Non-pigmented ciliary epithelial cell (primary cell): ENCODE data around the gene SVOP.
A peak's percentile ranks its signal among the peaks of the same experiment; 100 is the strongest.
"Not testable (repeated sequence)": the region's sequence is repeated elsewhere in the genome, so short reads cannot be mapped to it uniquely, and the experiment has no call there.

Experiments used
- DNase-seq: peaks from one replicate; pipeline ENCODE4 v3.0.0-alpha.2; 2010; ENCODE audit warnings: low read depth

The SVOP gene, protein sequence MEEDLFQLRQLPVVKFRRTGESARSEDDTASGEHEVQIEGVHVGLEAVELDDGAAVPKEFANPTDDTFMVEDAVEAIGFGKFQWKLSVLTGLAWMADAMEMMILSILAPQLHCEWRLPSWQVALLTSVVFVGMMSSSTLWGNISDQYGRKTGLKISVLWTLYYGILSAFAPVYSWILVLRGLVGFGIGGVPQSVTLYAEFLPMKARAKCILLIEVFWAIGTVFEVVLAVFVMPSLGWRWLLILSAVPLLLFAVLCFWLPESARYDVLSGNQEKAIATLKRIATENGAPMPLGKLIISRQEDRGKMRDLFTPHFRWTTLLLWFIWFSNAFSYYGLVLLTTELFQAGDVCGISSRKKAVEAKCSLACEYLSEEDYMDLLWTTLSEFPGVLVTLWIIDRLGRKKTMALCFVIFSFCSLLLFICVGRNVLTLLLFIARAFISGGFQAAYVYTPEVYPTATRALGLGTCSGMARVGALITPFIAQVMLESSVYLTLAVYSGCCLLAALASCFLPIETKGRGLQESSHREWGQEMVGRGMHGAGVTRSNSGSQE

DNA sequence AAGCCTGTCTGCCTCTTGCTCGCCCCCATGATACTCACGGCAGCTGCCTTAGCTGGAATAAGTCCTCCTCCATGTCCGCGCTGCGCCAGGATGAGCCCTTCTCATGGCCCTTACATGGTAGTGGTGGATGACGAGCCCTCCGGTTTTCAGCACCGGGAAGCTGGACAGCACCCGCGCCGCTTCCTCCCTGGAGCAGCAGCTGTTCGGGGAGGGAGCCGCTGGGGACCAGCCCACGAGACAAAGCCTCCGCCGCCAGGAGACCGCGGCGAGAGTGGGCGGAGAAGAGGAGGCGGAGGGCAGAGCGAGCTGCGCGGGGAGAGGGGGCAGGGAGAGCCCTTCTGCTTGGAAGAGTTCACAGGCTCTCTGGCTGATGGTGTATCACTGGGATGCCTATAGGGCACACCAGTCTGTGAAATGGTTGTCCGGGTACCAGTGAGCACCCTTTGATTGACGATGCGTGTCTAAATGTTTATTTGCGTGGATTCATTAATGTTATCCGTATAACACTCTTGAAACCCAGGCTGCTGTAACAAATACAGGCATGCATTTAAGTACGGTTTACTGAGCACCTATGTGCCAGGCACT lies at the start of gene SVOP:
Gene SVOP, minus strand, starts transcription at position 273 of the 585 bp plus-strand sequence. Its CDS starts 200 bp downstream, at position 73.
- DNase-seq = peak; percentile 40

DNA sequence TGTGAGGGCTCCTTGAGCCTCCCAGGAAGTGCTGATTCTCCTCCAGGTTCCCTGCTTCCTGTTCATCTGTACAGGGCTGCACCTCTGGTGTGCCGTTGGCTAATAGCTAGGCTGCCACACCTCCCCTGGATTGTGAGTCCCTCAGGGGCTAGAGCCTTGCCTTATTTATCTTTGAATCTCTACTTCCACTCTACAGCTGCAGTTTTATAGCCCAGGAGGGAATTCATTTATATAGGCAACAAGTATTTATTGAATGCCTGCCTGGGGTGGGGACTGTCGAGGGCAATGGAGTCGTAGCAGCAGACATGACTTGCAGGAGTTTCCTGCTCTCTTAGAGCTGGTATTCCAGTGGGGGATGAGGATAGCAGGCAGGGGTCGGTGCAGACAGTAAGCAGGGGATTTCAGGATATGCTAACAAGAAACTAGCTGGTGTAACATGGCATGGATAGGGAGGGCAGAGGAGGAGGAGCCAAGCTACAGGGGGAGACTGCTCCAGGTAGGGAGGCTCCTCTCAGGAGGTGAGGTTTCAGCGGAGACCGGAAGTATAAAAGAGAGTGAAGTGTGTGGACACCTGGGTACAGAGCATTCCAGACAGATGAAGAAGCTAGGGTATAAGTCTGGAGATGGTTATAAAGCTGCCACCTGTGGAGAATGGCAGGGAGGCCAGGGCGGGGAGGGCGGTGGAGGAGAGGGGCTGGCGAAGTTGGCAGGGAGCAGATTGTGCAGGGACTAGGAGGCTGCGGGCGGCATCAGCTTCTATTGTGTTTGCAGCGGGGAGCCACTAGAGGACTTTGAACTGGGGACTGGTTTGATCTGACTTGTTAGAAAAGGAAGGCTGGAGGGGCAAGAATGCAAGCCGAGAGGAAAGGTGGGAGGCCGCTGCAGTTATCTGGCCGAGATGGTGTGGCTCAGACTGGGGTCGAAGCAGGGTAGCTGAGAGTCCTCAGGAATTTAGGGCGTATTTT lies 48.7 kb upstream of the SVOP start:
- no peak for DNase-seq

DNA sequence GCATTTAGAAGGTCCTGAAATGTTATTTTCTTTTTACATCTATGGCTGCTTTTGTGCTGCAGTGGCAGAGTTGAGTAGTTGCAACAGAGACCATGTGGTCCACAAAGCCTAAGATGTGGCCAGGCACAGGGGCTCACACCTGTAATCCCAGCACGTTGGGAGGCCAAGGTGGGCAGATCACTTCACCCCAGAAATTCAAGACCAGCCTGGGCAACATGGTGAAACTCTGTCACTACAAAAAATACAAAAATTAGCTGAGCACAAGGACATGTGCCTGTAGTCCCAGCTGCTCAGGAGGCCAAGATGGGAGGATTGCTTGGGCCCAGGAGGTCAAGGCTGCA lies 45.0 kb upstream of the SVOP start:
- DNase-seq = no peak

DNA sequence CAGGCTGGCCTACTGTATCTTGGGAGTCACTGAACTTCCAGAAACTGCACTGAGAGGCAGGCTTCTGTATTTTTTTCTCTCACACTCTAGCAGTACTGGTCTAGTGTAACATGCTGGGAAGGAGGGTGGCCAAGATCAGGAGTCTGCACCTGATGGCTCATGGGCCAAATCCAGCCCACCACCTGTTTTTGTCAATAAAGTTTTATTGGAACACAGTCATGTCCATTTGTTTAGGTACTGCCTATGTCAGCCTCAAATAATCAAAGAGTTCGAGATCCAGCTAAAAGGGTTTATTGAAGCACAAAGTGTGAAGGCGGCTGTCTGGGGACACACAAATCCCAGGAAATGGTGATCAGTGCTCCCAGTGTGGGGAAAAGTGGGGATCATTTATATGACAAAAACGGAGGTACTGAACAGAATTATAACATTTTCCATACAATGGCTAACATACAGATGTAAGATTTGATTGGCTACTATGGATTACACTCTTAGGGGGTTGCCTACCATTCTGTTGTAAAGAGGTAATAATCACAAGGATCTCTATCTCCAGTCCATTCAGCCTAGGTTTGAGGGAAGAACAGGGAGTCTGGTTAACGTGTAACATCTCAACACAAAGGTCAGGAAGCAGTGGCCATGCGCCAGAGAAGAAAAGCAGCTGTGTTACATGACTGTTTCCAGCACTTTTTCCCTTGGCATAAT lies 44.4 kb upstream of the SVOP start:
- no peak for DNase-seq

DNA sequence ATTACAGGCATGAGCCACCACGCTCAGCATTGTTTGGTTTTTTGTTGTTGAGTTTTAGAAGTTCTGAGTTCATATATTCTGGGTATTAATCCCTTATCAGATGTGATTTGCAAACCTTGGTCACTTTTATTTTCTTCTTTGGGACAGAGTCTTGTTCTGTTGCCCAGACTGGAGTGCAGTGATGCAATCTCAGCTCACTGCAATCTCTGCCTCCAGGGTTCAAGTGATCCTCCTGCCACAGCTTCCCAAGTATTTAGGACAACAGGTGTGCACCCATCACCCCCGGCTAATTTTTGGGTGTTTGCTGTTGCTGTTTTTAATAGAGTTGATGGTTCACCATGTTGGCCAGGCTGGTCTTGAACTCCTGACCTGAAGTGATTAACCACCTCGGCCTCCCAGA lies 43.3 kb upstream of the SVOP start:
- DNase-seq = no peak

DNA sequence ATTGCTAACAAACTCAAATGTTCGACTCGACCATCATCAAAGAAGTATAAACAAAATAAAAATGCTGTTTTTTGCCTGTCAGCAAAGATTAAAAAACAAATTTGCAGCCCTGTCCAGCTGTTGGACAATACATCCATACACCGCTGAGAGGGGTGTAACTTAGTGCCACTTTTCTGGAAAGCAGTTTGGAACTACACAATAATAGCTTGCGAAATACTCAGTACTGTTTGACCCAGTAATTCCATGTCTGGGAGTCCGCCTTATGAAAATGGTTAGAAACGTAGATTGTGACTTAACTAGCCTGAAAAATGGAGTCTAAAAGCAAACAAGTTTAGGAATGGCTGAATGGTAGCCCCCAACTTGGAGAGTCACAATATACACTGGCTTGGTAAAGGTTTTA lies 37.9 kb upstream of the SVOP start:
- no peak for DNase-seq

DNA sequence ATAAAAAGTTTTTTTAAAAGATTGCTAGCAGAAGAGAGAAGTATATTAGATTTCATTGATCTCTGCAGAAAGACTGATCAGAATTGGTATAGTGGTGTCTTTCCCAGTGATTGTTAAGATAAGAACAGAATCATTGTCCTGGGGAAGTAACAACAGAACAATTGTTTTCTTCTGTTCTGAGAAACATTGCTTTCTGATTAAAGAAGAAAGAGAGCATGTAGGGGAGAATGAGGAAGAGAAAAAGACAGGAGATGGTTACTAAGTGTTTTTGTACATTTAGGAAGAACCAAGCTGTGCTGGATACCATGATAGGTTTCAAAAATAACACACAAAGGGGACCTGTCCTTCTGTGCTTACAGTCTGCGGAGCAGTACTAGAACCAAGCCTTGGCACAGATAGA lies 36.5 kb upstream of the SVOP start:
- no peak for DNase-seq

DNA sequence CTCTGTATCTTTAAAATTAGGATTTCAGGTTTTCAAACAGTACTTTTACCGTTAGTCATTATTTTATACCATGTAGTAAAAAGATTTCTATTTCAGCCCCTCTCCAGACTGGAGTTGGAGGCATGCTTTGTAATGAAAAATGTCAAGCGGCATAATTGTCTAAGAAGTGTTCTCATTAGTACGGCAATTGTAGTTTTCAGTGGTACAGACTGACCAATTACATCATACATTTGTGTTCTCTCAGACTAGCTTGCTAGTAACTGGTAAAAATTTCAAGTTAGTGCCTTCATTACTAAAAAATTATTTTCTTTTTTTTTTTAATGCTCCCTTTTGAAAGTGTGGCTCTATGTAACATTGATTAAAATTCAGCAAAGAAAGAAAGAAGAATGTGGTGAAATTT lies 36.0 kb upstream of the SVOP start:
- DNase-seq = no peak

DNA sequence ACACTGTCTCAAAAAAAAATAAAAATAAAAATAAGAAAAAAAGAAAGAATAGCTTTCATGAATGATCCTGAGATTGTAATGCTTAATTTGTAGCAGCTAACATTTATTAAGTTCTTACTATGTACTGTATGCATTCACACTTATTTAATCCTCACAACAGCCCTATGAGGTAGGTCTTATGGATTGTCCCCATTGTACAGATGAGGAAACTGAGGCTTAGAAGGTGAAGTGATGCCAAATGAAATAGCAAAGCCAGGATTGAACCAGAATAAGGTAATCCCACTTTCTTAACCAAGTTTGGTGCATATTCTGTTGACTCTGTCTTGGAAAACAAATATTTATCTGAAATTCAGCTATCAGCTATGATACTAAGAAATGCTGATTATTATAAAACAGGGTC lies 33.7 kb upstream of the SVOP start:
- DNase-seq = no peak

DNA sequence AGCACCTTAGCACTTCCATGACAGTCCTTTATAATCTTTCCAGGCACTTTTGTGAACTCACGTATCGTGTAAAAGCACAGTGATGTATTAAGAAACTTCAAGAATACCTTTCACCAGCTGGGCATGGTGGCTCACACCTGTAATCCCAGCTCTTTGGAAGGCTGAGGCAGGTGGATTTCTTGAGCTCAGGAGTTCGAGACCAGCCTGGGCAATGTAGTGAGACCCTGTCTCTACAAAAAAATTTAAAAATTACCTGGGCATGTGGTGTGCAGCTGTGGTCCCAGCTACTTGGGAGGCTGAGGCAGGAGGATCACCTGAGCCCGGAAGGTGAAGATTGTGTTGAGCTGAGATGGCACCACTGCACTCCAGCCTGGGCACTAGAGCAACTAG lies 33.3 kb upstream of the SVOP start:
- DNase-seq = not testable (repeated sequence)

DNA sequence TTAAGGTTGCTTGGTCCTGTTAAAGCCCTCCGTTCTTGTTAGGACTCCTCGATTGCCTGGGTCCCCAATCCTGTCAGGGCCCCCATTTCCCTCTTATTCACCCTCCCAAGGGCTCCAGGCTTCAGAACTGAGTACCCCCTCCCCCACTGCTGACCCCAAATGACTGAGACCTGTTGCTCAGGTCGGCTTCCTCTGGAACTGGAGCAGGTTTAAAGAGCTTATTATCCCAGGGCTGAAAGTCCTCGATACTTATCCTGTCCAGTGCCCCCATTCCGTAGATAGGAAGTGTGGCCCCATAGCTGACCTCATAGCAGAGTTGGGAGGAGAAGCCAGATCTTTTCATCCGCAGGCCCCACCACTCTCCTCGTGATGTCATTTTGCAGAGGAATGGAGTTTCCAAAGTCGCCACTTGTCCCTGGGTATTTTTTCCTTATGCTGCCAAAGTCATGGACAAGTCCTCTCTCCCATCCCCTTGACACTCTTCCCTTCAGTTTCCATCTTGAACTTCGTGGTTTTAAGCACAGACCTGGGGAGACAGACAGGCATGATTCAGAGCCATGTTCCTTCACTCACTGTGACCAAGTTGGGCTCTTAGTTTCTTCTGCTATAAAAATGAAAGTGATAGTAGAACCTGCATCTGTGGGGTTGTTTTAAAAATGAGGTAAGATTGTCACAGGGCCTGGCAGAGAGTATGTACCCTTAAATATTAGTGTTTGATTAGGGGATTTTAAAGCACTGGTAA lies 32.7 kb upstream of the SVOP start:
- no peak for DNase-seq

DNA sequence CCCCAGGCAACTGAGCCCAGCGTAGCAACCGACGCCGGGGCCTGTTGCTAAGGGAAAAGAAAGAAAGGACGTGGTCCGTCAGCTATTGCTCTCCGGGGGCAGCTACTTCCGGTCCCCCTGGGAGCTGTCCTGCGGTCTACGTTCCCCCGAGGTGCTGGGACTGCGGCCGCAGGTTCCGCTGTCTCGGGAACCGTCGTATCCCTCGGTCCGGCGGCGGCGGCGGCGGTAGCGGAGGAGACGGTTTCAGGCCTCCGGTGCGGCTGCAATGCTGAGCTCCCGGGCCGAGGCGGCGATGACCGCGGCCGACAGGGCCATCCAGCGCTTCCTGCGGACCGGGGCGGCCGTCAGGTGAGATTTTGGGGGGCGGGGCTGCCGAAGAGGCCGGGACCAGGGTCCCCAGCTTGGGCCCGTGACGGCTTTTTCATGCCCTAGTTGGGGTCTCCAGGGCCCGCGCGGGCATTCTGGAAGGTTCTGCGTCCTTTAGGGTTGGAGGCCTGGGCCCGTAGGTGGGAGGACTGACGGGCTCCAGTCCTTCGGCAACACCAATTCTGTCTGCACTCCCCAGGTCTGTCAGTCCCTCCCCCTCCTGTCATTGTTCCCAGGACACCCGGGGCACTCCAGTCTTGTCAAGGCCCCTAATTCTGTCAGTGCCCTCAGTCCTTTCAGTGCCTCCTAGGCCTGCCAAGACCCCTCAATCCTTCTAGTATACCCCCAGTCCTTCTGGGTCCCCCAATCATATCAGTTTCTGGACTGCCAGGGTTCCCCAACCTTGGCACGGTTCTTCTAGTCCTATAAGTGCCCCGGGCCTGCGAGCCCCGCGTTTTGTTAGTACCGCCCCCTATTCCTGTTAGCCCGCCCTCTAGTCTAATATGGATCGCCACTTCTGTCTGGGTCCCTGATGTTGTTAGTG lies 31.8 kb upstream of the SVOP start, which contains the start of gene USP30:
Gene USP30, plus strand, starts transcription at position 163 of the 910 bp plus-strand sequence. Its CDS starts 103 bp downstream, at position 266.
- DNase-seq = peak; percentile 49

DNA sequence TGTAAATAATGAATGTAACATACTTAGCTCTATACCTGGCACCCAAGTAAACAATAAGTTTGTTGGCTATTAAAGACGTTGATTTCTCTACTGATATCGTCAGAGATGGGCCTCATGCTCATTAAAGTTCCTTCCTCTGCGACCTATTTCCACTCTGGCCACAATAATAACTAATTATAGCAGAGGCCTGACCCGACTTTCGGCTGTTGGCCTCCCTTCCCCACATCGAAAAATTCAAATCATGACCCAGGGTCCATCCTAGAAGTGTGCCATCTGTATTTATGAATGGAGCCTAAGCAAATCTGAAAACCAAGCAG lies 31.2 kb upstream of the SVOP start:
- DNase-seq = no peak

DNA sequence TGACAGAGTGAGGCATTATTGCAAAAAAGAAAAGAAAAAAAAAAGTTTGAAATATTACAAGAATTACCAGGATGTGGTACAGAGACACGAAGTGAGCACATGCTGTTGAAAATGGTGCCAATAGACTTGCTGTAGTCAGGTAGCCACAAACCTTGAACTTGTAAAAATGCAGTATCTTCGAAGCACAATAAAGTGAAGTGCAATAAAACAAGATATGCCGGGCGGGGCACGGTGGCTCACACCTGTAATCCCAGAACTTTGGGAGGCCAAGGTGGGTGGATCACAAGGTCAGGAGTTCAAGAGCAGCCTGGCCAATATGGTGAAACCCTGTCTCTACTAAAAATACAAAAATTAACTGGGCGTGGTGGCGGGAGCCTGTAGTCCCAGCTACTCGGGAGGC lies 28.9 kb upstream of the SVOP start:
- DNase-seq = not testable (repeated sequence)

DNA sequence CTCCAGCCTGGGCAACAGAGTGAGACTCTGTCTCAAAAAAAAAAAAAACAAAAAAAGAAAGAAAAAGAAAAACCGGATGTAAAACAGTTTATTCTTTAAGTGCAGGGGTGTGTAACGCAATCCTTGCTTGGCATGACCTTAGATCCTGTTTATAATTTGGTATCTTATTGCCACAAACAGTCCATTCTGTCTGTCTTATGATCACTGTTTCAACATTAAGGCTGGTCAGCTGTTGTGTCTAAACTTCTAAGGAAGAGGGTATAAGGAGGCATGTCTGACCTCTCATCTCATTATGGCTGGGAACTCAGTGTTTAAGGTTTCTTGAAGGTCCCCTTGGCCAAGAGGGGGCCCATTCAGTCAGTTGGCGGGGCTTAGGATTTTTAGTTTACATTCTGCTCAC lies 27.8 kb upstream of the SVOP start:
- DNase-seq = not testable (repeated sequence)

DNA sequence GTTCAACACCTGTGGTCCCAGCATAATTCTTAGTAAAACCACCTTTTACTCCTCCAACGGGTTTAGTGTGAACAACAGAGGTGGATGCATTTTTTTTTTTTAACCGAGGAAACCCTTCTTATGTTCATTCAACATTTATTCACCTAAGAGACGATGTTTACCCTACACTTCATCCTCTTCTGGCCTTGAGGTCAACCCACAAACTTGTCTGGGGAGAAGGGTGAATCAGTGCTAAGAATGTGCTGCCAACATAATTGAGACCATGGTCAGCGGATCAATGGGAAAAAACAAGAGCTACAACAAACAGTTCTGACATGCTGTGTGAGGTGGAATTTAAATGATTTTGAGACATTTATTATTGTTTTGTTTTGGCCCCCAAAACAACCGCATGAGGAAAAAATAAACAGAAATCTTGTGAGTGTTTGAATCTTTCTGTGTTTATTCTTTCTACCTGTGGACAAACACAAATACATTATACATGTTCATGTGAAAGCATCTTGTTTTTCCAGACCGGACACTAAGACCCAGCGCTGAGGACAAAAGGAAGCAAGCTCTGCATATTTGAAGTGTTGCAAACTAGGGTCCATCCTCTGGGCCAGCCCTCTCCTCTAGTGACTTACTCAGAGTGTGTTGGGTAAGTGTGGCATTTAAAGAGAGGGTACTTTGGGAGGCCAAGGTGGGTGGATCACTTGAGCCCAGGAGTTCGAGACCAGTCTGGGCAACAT lies 26.4 kb upstream of the SVOP start:
- no peak for DNase-seq

DNA sequence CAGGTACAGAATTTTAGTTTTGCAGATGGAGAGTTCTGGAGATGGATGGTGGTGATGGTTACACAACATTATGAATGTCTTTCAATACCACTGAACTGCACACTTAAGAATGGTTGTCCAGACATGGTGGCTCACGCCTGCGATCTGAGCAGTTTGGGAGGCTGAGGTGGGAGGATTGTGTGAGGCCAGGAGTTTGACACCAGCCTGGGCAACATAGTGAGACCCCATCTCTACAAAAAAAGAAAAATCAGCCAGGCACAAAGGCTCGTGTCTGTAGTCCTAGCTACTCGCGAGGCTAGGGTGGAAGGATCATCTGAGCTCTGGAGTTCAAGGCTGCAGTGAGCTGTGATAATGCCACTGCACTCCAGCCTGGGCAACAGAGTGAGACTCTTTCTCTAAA lies 23.4 kb upstream of the SVOP start:
- no peak for DNase-seq

DNA sequence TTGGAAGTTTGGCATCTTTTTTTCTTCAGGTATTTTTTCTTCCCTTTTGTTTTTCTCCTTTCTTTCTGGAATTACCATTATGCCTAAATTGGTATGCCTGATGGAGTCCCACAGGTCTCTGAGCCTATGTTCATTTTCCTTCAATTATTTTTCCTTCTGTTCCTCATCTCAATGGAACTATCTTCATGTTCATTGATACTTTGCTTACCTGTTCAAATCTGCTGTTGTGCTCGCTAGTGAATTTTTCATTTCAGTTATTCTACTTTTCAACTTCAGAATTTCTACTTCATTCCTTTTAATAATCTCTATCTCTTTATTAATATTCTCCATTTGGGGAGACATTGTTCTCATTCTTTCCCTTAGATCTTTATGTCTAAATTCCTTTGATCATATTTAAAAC lies 16.1 kb upstream of the SVOP start:
- no peak for DNase-seq
